Measurements from ENCODE around the gene C10orf67.
"Not testable (repeated sequence)": the region's sequence is repeated elsewhere in the genome, so short reads cannot be mapped to it uniquely, and the experiment has no call there.

The C10orf67 gene

GRCh38 chr10:23362069-23362830 lies 17.7 kb upstream of the C10orf67 start:
- no peak for FAIRE-seq

GRCh38 chr10:23361665-23362064 lies 17.1 kb upstream of the C10orf67 start:
- no peak for FAIRE-seq

GRCh38 chr10:23359692-23360380 lies 15.2 kb upstream of the C10orf67 start:
- FAIRE-seq = no peak

GRCh38 chr10:23358357-23358756 lies 13.8 kb upstream of the C10orf67 start:
- no peak for FAIRE-seq

- FAIRE-seq = no peak
Measured at GRCh38 chr10:23354630-23355279, 10.2 kb upstream of the C10orf67 start.

GRCh38 chr10:23351926-23352519 lies 7.4 kb upstream of the C10orf67 start:
- no peak for FAIRE-seq

- not testable (repeated sequence) for FAIRE-seq
Measured at GRCh38 chr10:23350706-23351105, 6.1 kb upstream of the C10orf67 start.

- no peak for FAIRE-seq
Measured at GRCh38 chr10:23345861-23346260, 1.3 kb upstream of the C10orf67 start.

GRCh38 chr10:23343591-23344240 lies 881 bp downstream of the C10orf67 start:
- FAIRE-seq = no peak

GRCh38 chr10:23342213-23342884 lies 2.2 kb downstream of the C10orf67 start:
- FAIRE-seq = no peak

- no peak for FAIRE-seq
Measured at GRCh38 chr10:23341004-23341403, 3.6 kb downstream of the C10orf67 start.

- FAIRE-seq = no peak
Measured at GRCh38 chr10:23340354-23340753, 4.2 kb downstream of the C10orf67 start.

- FAIRE-seq = no peak
Measured at GRCh38 chr10:23338886-23339285, 5.7 kb downstream of the C10orf67 start.

GRCh38 chr10:23338155-23338828 lies 6.3 kb downstream of the C10orf67 start:
- FAIRE-seq = no peak

- FAIRE-seq = no peak
Measured at GRCh38 chr10:23337616-23338015, 7.0 kb downstream of the C10orf67 start.

GRCh38 chr10:23331567-23332301 lies 12.9 kb downstream of the C10orf67 start:
- no peak for FAIRE-seq

- FAIRE-seq = no peak
Measured at GRCh38 chr10:23330948-23331347, 13.6 kb downstream of the C10orf67 start.

GRCh38 chr10:23326544-23327307 lies 17.9 kb downstream of the C10orf67 start:
- FAIRE-seq = peak; percentile 53

- FAIRE-seq = no peak
Measured at GRCh38 chr10:23325132-23325531, 19.5 kb downstream of the C10orf67 start.

GRCh38 chr10:23324351-23324750 lies 20.2 kb downstream of the C10orf67 start:
- FAIRE-seq = no peak
